ENCODE data around the gene KRTAP23-1.

The KRTAP23-1 gene

GRCh38 chr21:30320215-30320614 is 28.2 kb downstream of the KRTAP23-1 start, which contains the start of gene KRTAP26-1:
Gene KRTAP26-1, minus strand, starts transcription at chr21:30320315. Its CDS starts 280 bp downstream, at chr21:30320035.
- H3K27me3 ChIP-seq (ENCODE audit: low read length): no peaks in the 10 kb centered on the region
- H3K27ac ChIP-seq (ENCODE audit: low read depth, low read length): no peak within 1 kb of the TSS
- no peaks in the 10 kb centered on the region for H4K20me1 ChIP-seq (ENCODE audit: low read depth, low read length)
- no peaks in the 10 kb centered on the region for H3F3A ChIP-seq (ENCODE audit: insufficient read depth)
- H3K4me3 ChIP-seq (ENCODE audit: insufficient read depth, low read length, poor library complexity, severe bottlenecking): no peak within 1 kb of the TSS
- H3K36me3 ChIP-seq (ENCODE audit: low read length): no peaks in the 10 kb centered on the region
- H3K9me2 ChIP-seq (replicated peaks; ENCODE audit: insufficient read depth, low read length): no peaks in the 10 kb centered on the region
- no peak for TF ChIP-seq EZH2phosphoT487 (conservative IDR thresholded peaks at IDR 0.05; ENCODE audit: low read length)
- TF ChIP-seq CTCF (IDR thresholded peaks at IDR 0.05; ENCODE audit: insufficient read depth, low read length, poor library complexity, severe bottlenecking): no peak
- no peak within 1 kb of the TSS for H3K9ac ChIP-seq (ENCODE audit: low read length)
- no peak within 1 kb of the TSS for H2AFZ ChIP-seq (ENCODE audit: low read depth, low read length, severe bottlenecking)
- H3K4me2 ChIP-seq (ENCODE audit: low read depth, low read length, poor library complexity, severe bottlenecking): no peak within 1 kb of the TSS
- no peaks in the 10 kb centered on the region for H3K79me2 ChIP-seq (ENCODE audit: insufficient read depth, low read length)
- no peaks in the 10 kb centered on the region for H3K9me3 ChIP-seq (ENCODE audit: insufficient read depth, low read length)

DNA sequence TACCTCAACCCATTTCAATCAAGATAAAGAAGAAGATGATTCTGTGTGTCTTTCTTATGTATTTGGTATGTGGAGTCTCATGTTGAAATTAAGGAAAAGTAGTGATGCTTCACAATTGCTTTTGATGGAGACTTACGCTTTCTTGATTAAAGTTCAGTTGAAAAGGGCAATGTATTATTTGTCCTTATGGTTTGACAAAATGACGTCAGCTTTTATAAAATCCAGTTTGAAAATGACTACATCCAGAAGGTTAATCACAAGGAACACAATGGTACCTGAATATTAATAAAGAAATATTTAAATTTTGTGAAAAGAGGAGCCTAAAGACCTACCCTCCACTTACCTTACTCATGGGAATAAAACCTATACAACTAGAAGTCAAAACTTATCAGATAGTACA is 32.7 kb downstream of the KRTAP23-1 start:
- no peak for TF ChIP-seq EZH2phosphoT487 (conservative IDR thresholded peaks at IDR 0.05; ENCODE audit: low read length)
- no peak for TF ChIP-seq CTCF (IDR thresholded peaks at IDR 0.05; ENCODE audit: insufficient read depth, low read length, poor library complexity, severe bottlenecking)
- H3K27me3 ChIP-seq (ENCODE audit: low read length): no peaks in the 10 kb centered on the region
- H4K20me1 ChIP-seq (ENCODE audit: low read depth, low read length): no peaks in the 10 kb centered on the region

DNA sequence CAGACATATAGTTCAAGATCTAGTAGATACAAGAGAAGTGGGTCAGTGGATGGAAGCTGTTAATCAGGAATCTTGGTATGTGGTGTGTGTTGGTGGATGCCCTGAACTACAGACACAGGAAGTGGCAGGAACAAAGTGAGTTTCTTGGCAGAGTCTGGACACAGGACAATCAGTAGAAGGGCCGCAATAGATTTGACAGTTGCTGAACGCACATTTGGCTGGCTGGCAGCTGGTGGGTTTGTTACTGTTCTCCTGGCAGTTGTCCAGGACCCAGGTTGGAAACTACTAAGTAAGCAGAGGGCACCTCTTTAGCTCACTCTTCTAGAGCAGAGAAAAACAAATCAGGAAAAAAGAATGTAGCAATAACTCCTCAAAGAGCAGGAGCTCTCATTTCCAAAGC is 41.5 kb downstream of the KRTAP23-1 start:
- Histone ChIP-seq H3K79me2 (ENCODE audit: insufficient read depth, low read length) (no peaks in the 10 kb centered on the region), H4K20me1 (ENCODE audit: low read depth, low read length) (no peaks in the 10 kb centered on the region), H3K4me2 (ENCODE audit: low read depth, low read length, poor library complexity, severe bottlenecking) (no peak overlapping the region), H3K36me3 (ENCODE audit: low read length) (no peaks in the 10 kb centered on the region), H3K9ac (ENCODE audit: low read length) (no peak overlapping the region), H2AFZ (ENCODE audit: low read depth, low read length, severe bottlenecking) (no peak overlapping the region), H3K27me3 (ENCODE audit: low read length) (no peaks in the 10 kb centered on the region), H3K9me2 (replicated peaks; ENCODE audit: insufficient read depth, low read length) (no peaks in the 10 kb centered on the region), H3K9me3 (ENCODE audit: insufficient read depth, low read length) (peaks cover 4% of the 10 kb centered on the region; the same call in 1 of the 2 replicates), H3F3A (ENCODE audit: insufficient read depth) (no peaks in the 10 kb centered on the region), H3K4me3 (ENCODE audit: insufficient read depth, low read length, poor library complexity, severe bottlenecking) (no peak overlapping the region), H3K27ac (ENCODE audit: low read depth, low read length) (no peak overlapping the region)
- no peak for TF ChIP-seq CTCF (IDR thresholded peaks at IDR 0.05; ENCODE audit: insufficient read depth, low read length, poor library complexity, severe bottlenecking)
- TF ChIP-seq EZH2phosphoT487 (conservative IDR thresholded peaks at IDR 0.05; ENCODE audit: low read length): no peak

More for the DNA sequence above, 32.7 kb downstream of the KRTAP23-1 start:
- Histone ChIP-seq H3K4me3 (ENCODE audit: insufficient read depth, low read length, poor library complexity, severe bottlenecking) (no peak overlapping the region), H3F3A (ENCODE audit: insufficient read depth) (no peaks in the 10 kb centered on the region), H3K27ac (ENCODE audit: low read depth, low read length) (no peak overlapping the region), H3K9me2 (replicated peaks; ENCODE audit: insufficient read depth, low read length) (no peaks in the 10 kb centered on the region), H3K9me3 (ENCODE audit: insufficient read depth, low read length) (no peaks in the 10 kb centered on the region), H3K36me3 (ENCODE audit: low read length) (no peaks in the 10 kb centered on the region), H3K79me2 (ENCODE audit: insufficient read depth, low read length) (no peaks in the 10 kb centered on the region), H3K4me2 (ENCODE audit: low read depth, low read length, poor library complexity, severe bottlenecking) (no peak overlapping the region), H3K9ac (ENCODE audit: low read length) (no peak overlapping the region), H2AFZ (ENCODE audit: low read depth, low read length, severe bottlenecking) (no peak overlapping the region)

All from SU-DHL-6 (cell line).